MM.1S (cell line): ENCODE results near the gene AHNAK.

Experiments
- EZH2 ChIP-seq: fragments of 300-600 bp; sonication (generic); optimal IDR thresholded peaks from 2 replicates; pipeline ENCODE3; 2017; ENCODE audit warnings: low read depth, mild to moderate bottlenecking, antibody characterized with exemption, low read length, mixed read lengths
- EZH2phosphoT487 ChIP-seq: fragments of 300-600 bp; sonication (generic); IDR thresholded peaks from 2 replicates; pipeline ENCODE4 v1.6.1; 2018; ENCODE audit warnings: antibody characterized with exemption, low read length
- TF ChIP-seq, protein P1 (sequence below): fragments of 300-600 bp; sonication (generic); IDR thresholded peaks from 2 replicates; pipeline ENCODE4 v1.5.1; 2016; ENCODE audit warnings: antibody characterized with exemption, low read length, mixed read lengths

DNA sequence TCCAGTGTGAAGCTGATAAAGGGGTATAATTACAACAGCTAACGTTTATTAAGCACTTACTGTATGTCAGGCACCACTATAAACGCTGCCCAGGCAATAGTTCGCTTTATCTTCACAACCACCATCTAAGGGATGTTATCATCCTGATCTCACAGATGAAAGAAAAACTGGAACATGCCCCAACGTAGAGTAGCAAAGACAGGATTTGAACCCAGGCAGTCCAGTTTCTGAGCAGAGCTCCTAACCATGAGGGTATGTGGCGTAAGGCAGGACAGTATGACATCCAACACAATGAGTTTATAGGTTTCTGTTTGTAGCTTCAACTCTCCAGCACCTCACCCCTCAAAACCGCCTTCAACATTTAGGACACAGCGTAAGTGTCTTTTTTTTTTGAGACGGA lies 59.5 kb downstream of the AHNAK start:
- TF ChIP-seq, protein P1, sequence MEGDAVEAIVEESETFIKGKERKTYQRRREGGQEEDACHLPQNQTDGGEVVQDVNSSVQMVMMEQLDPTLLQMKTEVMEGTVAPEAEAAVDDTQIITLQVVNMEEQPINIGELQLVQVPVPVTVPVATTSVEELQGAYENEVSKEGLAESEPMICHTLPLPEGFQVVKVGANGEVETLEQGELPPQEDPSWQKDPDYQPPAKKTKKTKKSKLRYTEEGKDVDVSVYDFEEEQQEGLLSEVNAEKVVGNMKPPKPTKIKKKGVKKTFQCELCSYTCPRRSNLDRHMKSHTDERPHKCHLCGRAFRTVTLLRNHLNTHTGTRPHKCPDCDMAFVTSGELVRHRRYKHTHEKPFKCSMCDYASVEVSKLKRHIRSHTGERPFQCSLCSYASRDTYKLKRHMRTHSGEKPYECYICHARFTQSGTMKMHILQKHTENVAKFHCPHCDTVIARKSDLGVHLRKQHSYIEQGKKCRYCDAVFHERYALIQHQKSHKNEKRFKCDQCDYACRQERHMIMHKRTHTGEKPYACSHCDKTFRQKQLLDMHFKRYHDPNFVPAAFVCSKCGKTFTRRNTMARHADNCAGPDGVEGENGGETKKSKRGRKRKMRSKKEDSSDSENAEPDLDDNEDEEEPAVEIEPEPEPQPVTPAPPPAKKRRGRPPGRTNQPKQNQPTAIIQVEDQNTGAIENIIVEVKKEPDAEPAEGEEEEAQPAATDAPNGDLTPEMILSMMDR: no peak
- TF ChIP-seq EZH2phosphoT487 (no peak), EZH2 (no peak)
